ENCODE data around the gene GTF2F2.

GRCh38 chr13:45156565-45157361, 36.5 kb downstream of the GTF2F2 start:
- TF ChIP-seq, protein P1, sequence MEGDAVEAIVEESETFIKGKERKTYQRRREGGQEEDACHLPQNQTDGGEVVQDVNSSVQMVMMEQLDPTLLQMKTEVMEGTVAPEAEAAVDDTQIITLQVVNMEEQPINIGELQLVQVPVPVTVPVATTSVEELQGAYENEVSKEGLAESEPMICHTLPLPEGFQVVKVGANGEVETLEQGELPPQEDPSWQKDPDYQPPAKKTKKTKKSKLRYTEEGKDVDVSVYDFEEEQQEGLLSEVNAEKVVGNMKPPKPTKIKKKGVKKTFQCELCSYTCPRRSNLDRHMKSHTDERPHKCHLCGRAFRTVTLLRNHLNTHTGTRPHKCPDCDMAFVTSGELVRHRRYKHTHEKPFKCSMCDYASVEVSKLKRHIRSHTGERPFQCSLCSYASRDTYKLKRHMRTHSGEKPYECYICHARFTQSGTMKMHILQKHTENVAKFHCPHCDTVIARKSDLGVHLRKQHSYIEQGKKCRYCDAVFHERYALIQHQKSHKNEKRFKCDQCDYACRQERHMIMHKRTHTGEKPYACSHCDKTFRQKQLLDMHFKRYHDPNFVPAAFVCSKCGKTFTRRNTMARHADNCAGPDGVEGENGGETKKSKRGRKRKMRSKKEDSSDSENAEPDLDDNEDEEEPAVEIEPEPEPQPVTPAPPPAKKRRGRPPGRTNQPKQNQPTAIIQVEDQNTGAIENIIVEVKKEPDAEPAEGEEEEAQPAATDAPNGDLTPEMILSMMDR (IDR thresholded peaks at IDR 0.05) = no peak
- no peak for TF ChIP-seq NFYB (CRISPR knock-in tag; conservative IDR thresholded peaks at IDR 0.05; ENCODE audit: low read depth)
- no peak for TF ChIP-seq FOXJ3 (CRISPR knock-in tag; IDR thresholded peaks at IDR 0.05; ENCODE audit: borderline replicate concordance)
- TF ChIP-seq MLX (CRISPR knock-in tag; IDR thresholded peaks at IDR 0.05) = no peak
- TF ChIP-seq, protein P2, sequence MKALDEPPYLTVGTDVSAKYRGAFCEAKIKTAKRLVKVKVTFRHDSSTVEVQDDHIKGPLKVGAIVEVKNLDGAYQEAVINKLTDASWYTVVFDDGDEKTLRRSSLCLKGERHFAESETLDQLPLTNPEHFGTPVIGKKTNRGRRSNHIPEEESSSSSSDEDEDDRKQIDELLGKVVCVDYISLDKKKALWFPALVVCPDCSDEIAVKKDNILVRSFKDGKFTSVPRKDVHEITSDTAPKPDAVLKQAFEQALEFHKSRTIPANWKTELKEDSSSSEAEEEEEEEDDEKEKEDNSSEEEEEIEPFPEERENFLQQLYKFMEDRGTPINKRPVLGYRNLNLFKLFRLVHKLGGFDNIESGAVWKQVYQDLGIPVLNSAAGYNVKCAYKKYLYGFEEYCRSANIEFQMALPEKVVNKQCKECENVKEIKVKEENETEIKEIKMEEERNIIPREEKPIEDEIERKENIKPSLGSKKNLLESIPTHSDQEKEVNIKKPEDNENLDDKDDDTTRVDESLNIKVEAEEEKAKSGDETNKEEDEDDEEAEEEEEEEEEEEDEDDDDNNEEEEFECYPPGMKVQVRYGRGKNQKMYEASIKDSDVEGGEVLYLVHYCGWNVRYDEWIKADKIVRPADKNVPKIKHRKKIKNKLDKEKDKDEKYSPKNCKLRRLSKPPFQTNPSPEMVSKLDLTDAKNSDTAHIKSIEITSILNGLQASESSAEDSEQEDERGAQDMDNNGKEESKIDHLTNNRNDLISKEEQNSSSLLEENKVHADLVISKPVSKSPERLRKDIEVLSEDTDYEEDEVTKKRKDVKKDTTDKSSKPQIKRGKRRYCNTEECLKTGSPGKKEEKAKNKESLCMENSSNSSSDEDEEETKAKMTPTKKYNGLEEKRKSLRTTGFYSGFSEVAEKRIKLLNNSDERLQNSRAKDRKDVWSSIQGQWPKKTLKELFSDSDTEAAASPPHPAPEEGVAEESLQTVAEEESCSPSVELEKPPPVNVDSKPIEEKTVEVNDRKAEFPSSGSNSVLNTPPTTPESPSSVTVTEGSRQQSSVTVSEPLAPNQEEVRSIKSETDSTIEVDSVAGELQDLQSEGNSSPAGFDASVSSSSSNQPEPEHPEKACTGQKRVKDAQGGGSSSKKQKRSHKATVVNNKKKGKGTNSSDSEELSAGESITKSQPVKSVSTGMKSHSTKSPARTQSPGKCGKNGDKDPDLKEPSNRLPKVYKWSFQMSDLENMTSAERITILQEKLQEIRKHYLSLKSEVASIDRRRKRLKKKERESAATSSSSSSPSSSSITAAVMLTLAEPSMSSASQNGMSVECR (CRISPR knock-in tag; IDR thresholded peaks at IDR 0.05; ENCODE audit: borderline replicate concordance) = no peak
- TF ChIP-seq, protein P3, sequence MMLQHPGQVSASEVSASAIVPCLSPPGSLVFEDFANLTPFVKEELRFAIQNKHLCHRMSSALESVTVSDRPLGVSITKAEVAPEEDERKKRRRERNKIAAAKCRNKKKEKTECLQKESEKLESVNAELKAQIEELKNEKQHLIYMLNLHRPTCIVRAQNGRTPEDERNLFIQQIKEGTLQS (CRISPR knock-in tag; conservative IDR thresholded peaks at IDR 0.05) = no peak
- no peak for TF ChIP-seq CREM (CRISPR knock-in tag; IDR thresholded peaks at IDR 0.05)
- TF ChIP-seq, protein P4, sequence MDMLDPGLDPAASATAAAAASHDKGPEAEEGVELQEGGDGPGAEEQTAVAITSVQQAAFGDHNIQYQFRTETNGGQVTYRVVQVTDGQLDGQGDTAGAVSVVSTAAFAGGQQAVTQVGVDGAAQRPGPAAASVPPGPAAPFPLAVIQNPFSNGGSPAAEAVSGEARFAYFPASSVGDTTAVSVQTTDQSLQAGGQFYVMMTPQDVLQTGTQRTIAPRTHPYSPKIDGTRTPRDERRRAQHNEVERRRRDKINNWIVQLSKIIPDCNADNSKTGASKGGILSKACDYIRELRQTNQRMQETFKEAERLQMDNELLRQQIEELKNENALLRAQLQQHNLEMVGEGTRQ (CRISPR knock-in tag; IDR thresholded peaks at IDR 0.05) = no peak
- no peak for TF ChIP-seq ZNF671 (CRISPR knock-in tag; IDR thresholded peaks at IDR 0.05)
- no peak for TF ChIP-seq FOXP4 (CRISPR knock-in tag; IDR thresholded peaks at IDR 0.05)

Measured in WTC11 (cell line).